Endodermal cell (in vitro differentiated cells): ENCODE data around the gene PLA1A. TPM values are rescaled to one million over a fixed set of nuclear protein-coding genes. Genes with fewer than 3 reads are reported as not detected.

ENCODE experiments used
- DNase-seq: peaks from one replicate; pipeline ENCODE4 v3.0.0-alpha.2; 2017
- H3K27ac ChIP-seq: 2 replicates; pipeline ENCODE4 v1.5.1; 2013; ENCODE audit warnings: mild to moderate bottlenecking, low read depth, low read length, moderate library complexity
- H3K27me3 ChIP-seq: 2 replicates; pipeline ENCODE4 v1.6.1; 2013; ENCODE audit warnings: mild to moderate bottlenecking, low read length, moderate library complexity; ENCODE audit not compliant: insufficient read depth, control insufficient read depth, poor library complexity, severe bottlenecking
- H3K36me3 ChIP-seq: 2 replicates; pipeline ENCODE4 v1.7.0; 2013; ENCODE audit warnings: mild to moderate bottlenecking, low read length, moderate library complexity; ENCODE audit not compliant: control insufficient read depth, insufficient read depth
- H3K4me1 ChIP-seq: one replicate; pipeline ENCODE4 v1.7.0; 2013; ENCODE audit warnings: low read length; ENCODE audit not compliant: control insufficient read depth, insufficient read depth
- H3K4me3 ChIP-seq: 2 replicates; pipeline ENCODE4 v1.5.1; 2013; ENCODE audit warnings: mild to moderate bottlenecking, low read length, moderate library complexity
- H3K9ac ChIP-seq: 2 replicates; pipeline ENCODE4 v1.6.1; 2013; ENCODE audit warnings: mild to moderate bottlenecking, low read length, moderate library complexity; ENCODE audit not compliant: poor library complexity, severe bottlenecking; ENCODE audit errors: extremely low read depth
- H3K9me3 ChIP-seq: 2 replicates; pipeline ENCODE4 v1.6.1; 2013; ENCODE audit warnings: mild to moderate bottlenecking, low read length, moderate library complexity; ENCODE audit not compliant: control insufficient read depth
- H3K27ac Mint-ChIP-seq: 2 replicates; pipeline ENCODE4 v1.8.0; 2020; ENCODE audit warnings: mixed read lengths
- H3K27me3 Mint-ChIP-seq: 2 replicates; pipeline ENCODE4 v1.8.0; 2021; ENCODE audit warnings: mild to moderate bottlenecking, mixed read lengths; ENCODE audit not compliant: insufficient read depth
- H3K36me3 Mint-ChIP-seq: 2 replicates; pipeline ENCODE4 v1.8.0; 2020; ENCODE audit warnings: low read depth, mixed read lengths
- H3K4me1 Mint-ChIP-seq: 2 replicates; pipeline ENCODE4 v1.8.0; 2020; ENCODE audit warnings: mixed read lengths
- H3K4me3 Mint-ChIP-seq: 2 replicates; pipeline ENCODE4 v1.8.0; 2020; ENCODE audit warnings: mild to moderate bottlenecking, moderate library complexity, mixed read lengths
- H3K9me3 Mint-ChIP-seq: 2 replicates; pipeline ENCODE4 v1.8.0; 2020; ENCODE audit warnings: mild to moderate bottlenecking, mixed read lengths
- CTCF ChIP-seq: fragments of 200-600 bp; sonication (generic); conservative IDR thresholded peaks from 2 replicates; pipeline ENCODE4 v1.5.0; 2021; ENCODE audit warnings: antibody characterized with exemption, mild to moderate bottlenecking
- WGBS, 2 experiments: methylation state at CpG; one replicate each; pipeline versions ENCODE4 v1.1.5 to v1.1.7; 2013; ENCODE audit warnings: missing lambda C conversion rate in 2 of 2, mixed read lengths in 1 of 2; ENCODE audit not compliant: insufficient coverage in 1 of 2, insufficient read length in 1 of 2; 5-methylcytosine and 5-hydroxymethylcytosine counted together
- total RNA-seq, 2 donors: library from RNA; stranded (reverse); fragmentation: NEBNext Ultra II Directional in 1 of 2; extraction: Animal tissue kit (Norgen Biotek cat#: 25700) in 1 of 2; gene quantifications; 2 replicates in 1 of 2; 3 replicates in 1 of 2; pipeline ENCODE4 v1.2.1, GENCODE V29; 2021

Gene PLA1A
- total RNA-seq, 2 donors from 2014 or later = 2.4 to 5.3 TPM

GRCh38 chr3:119595639-119596334 lies 1.9 kb upstream of the PLA1A start:
- DNase-seq = no peak
- no peak for TF ChIP-seq CTCF
- peaks cover under 1% of the 10 kb centered on the region for H3K9me3 ChIP-seq
- H3K9ac ChIP-seq = no peak overlapping the region
- no peaks in the 10 kb centered on the region for H3K27me3 Mint-ChIP-seq
- H3K4me3 ChIP-seq = no peak overlapping the region
- no peak overlapping the region for H3K27ac ChIP-seq
- H3K9me3 Mint-ChIP-seq = no peaks in the 10 kb centered on the region
- H3K27ac Mint-ChIP-seq = no peak overlapping the region
- H3K4me1 ChIP-seq = peaks cover 10% of the 10 kb centered on the region
- H3K36me3 Mint-ChIP-seq = no peaks in the 10 kb centered on the region
- WGBS, 2 experiments = 90 to 93% methylated on average over 6 to 7 of the region's 7 CpGs
- H3K27me3 ChIP-seq = no peaks in the 10 kb centered on the region
- H3K4me1 Mint-ChIP-seq = peaks cover 46% of the 10 kb centered on the region
- no peak overlapping the region for H3K4me3 Mint-ChIP-seq
- H3K36me3 ChIP-seq = no peaks in the 10 kb centered on the region

GRCh38 chr3:119596398-119596797 lies 1.3 kb upstream of the PLA1A start:
- Histone ChIP-seq H3K36me3 (no peaks in the 10 kb centered on the region), H3K4me3 (no peak overlapping the region), H3K4me1 (peaks cover 11% of the 10 kb centered on the region), H3K27ac (no peak overlapping the region), H3K9me3 (no peaks in the 10 kb centered on the region), H3K27me3 (no peaks in the 10 kb centered on the region), H3K9ac (no peak overlapping the region)
- no peaks in the 10 kb centered on the region for H3K27me3 Mint-ChIP-seq
- H3K4me3 Mint-ChIP-seq = no peak overlapping the region
- no peak for TF ChIP-seq CTCF
- H3K27ac Mint-ChIP-seq = no peak overlapping the region
- peaks cover 45% of the 10 kb centered on the region for H3K4me1 Mint-ChIP-seq
- no peaks in the 10 kb centered on the region for H3K36me3 Mint-ChIP-seq
- DNase-seq = no peak
- WGBS, 2 experiments = 92 to 96% methylated on average over 5 to 6 of the region's 6 CpGs
- H3K9me3 Mint-ChIP-seq = no peaks in the 10 kb centered on the region

GRCh38 chr3:119598410-119599098 lies 869 bp downstream of the PLA1A start:
- H3K27me3 Mint-ChIP-seq = no peaks in the 10 kb centered on the region
- Histone ChIP-seq H3K36me3 (no peaks in the 10 kb centered on the region), H3K9me3 (no peaks in the 10 kb centered on the region), H3K4me3 (no peak overlapping the region), H3K27me3 (no peaks in the 10 kb centered on the region), H3K4me1 (peaks cover 8% of the 10 kb centered on the region), H3K9ac (no peak overlapping the region), H3K27ac (no peak overlapping the region)
- DNase-seq = no peak
- WGBS, 2 experiments = 92 to 98% methylated on average over 1 of the region's 1 CpG
- H3K4me1 Mint-ChIP-seq = peaks cover 38% of the 10 kb centered on the region
- no peak for TF ChIP-seq CTCF
- no peak overlapping the region for H3K4me3 Mint-ChIP-seq
- no peaks in the 10 kb centered on the region for H3K36me3 Mint-ChIP-seq
- no peak overlapping the region for H3K27ac Mint-ChIP-seq
- H3K9me3 Mint-ChIP-seq = no peaks in the 10 kb centered on the region
